GM12865 (cell line): ENCODE data around the gene POLD1.

ENCODE experiments used
- DNase-seq: peaks from one replicate; pipeline ENCODE4 v3.0.0; 2010; ENCODE audit warnings: low read depth
- H3K4me3 ChIP-seq: 2 replicates; pipeline ENCODE4 v1.5.1; 2011; ENCODE audit warnings: mild to moderate bottlenecking, low read depth, low read length, control low read depth
- TF ChIP-seq, protein P1 (sequence below): IDR thresholded peaks from 2 replicates; pipeline ENCODE4 v1.5.1; 2011; ENCODE audit warnings: low read length, control low read depth, low read depth, inconsistent platforms; ENCODE audit not compliant: insufficient read depth; ENCODE audit errors: missing control alignments

POLD1 gene

DNA sequence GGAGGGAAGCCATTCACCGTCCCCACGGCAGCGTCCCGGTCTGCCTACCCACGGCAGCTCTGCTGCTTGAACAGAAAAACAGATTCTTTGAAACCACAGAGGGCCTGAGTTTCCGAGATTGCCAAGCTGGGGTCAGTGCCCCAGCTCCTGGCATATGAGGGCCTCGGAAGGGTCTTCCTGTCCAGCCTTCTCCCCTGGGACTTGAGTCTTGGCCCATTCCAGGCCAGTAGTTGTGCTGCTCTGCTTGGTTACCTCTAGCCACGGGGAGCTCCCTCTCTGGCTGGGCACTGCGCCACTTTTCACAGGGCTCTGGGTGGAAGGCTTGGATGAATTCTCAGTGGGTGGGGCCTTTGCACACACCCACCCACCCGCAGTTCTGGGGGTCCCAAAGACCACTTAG is 26.0 kb downstream of the POLD1 start:
- no peak for DNase-seq
- TF ChIP-seq, protein P1, sequence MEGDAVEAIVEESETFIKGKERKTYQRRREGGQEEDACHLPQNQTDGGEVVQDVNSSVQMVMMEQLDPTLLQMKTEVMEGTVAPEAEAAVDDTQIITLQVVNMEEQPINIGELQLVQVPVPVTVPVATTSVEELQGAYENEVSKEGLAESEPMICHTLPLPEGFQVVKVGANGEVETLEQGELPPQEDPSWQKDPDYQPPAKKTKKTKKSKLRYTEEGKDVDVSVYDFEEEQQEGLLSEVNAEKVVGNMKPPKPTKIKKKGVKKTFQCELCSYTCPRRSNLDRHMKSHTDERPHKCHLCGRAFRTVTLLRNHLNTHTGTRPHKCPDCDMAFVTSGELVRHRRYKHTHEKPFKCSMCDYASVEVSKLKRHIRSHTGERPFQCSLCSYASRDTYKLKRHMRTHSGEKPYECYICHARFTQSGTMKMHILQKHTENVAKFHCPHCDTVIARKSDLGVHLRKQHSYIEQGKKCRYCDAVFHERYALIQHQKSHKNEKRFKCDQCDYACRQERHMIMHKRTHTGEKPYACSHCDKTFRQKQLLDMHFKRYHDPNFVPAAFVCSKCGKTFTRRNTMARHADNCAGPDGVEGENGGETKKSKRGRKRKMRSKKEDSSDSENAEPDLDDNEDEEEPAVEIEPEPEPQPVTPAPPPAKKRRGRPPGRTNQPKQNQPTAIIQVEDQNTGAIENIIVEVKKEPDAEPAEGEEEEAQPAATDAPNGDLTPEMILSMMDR = no peak
- H3K4me3 ChIP-seq = no peak overlapping the region

GRCh38 chr19:50412419-50412818 is 28.3 kb downstream of the POLD1 start:
- TF ChIP-seq, protein P1 = no peak
- H3K4me3 ChIP-seq = no peak overlapping the region
- no peak for DNase-seq

GRCh38 chr19:50413096-50413495 is 28.9 kb downstream of the POLD1 start:
- H3K4me3 ChIP-seq = no peak overlapping the region
- TF ChIP-seq, protein P1 = no peak
- DNase-seq = no peak

GRCh38 chr19:50413531-50413930 is 29.4 kb downstream of the POLD1 start:
- no peak for DNase-seq
- TF ChIP-seq, protein P1 = no peak
- no peak overlapping the region for H3K4me3 ChIP-seq

DNA sequence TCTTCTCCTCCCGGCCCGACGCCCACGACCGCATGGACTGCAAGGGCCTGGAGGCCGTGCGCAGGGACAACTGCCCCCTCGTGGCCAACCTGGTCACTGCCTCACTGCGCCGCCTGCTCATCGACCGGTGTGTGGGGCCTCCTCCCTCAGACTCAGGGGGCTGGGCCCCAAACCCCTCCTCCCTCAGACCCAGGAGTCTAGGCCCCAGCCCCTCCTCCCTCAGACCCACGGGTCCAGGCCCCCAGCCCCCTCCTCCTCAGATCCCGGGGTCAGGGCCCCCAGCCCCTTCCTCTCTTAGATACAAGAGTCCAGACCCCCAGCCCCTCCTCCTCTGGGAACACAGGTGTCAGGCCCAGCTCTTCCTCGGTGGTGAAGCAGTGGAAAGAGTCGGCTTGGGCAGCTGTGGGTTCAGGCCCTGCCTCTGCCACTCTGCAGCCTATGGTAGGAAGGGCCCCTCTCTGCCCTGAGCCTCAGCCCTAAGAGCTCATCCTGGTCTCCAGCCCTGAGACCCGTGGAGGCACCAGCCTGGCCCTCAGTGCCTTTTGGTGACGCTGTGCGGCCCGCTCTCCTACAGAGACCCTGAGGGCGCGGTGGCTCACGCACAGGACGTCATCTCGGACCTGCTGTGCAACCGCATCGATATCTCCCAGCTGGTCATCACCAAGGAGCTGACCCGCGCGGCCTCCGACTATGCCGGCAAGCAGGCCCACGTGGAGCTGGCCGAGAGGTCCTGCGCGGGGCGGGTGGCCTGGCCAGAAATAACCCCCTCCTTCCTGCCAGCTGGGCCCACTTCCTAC is 30.9 kb downstream of the POLD1 start:
- peak overlapping the region; percentile 65 for H3K4me3 ChIP-seq
- TF ChIP-seq, protein P1 = peak; percentile 96
- DNase-seq = peak; percentile 93

GRCh38 chr19:50415661-50416033 is 31.5 kb downstream of the POLD1 start:
- TF ChIP-seq, protein P1 = no peak
- DNase-seq = peak; percentile 97
- H3K4me3 ChIP-seq = peak overlapping the region; percentile 65
